ENCODE measurements around the gene GPR37L1. TPM values are rescaled to one million over a fixed set of nuclear protein-coding genes. Genes with fewer than 3 reads are reported as not detected.

Gene GPR37L1
- total RNA-seq, 2 donors from 2014 or later: 0.09 to 0.28 TPM

GRCh38 chr1:202160377-202160940, 37.7 kb downstream of the GPR37L1 start, which contains the start of gene PTPN7:
TSS of gene PTPN7 (minus strand) at chr1:202160602. CDS start at chr1:202159402, 1,200 bp downstream.
- intact Hi-C loops (cut with DNase I): no loop called here
- H3K9me3 ChIP-seq: no peaks in the 10 kb centered on the region
- DNase-seq (ENCODE audit: low spot score): no peak
- WGBS: 73% methylated on average over 17 of the region's 17 CpGs
- no peak within 1 kb of the TSS for H3K27ac ChIP-seq
- no peaks in the 10 kb centered on the region for H3K36me3 ChIP-seq
- H3K4me1 ChIP-seq (replicated peaks): no peaks in the 10 kb centered on the region
- TF ChIP-seq POLR2AphosphoS5 (IDR thresholded peaks at IDR 0.05): no peak
- TF ChIP-seq POLR2A (IDR thresholded peaks at IDR 0.05): no peak
- no peak for TF ChIP-seq CTCF (IDR thresholded peaks at IDR 0.05)
- H3K27me3 ChIP-seq (replicated peaks; ENCODE audit: insufficient read depth): no peaks in the 10 kb centered on the region
- no peak within 1 kb of the TSS for H3K4me3 ChIP-seq

- no peak for DNase-seq (ENCODE audit: low spot score)
- H3K27ac ChIP-seq: no peak overlapping the region
Measured at GRCh38 chr1:202161151-202162046, 38.7 kb downstream of the GPR37L1 start.

GRCh38 chr1:202162047-202162417, 39.3 kb downstream of the GPR37L1 start:
- DNase-seq (ENCODE audit: low spot score): no peak
- TF ChIP-seq POLR2A (IDR thresholded peaks at IDR 0.05): no peak
- no peak for TF ChIP-seq CTCF (IDR thresholded peaks at IDR 0.05)
- TF ChIP-seq POLR2AphosphoS5 (IDR thresholded peaks at IDR 0.05): no peak
- H3K4me3 ChIP-seq: no peak overlapping the region
- H3K4me1 ChIP-seq (replicated peaks): no peaks in the 10 kb centered on the region
- H3K9me3 ChIP-seq: no peaks in the 10 kb centered on the region
- H3K36me3 ChIP-seq: no peaks in the 10 kb centered on the region
- no peaks in the 10 kb centered on the region for H3K27me3 ChIP-seq (replicated peaks; ENCODE audit: insufficient read depth)
- H3K27ac ChIP-seq: no peak overlapping the region
- 66% methylated on average over 4 of the region's 4 CpGs for WGBS
- intact Hi-C loops (cut with DNase I): no loop called here

More at GRCh38 chr1:202161151-202162046, 38.7 kb downstream of the GPR37L1 start:
- Histone ChIP-seq H3K9me3 (no peaks in the 10 kb centered on the region), H3K4me3 (no peak overlapping the region), H3K36me3 (no peaks in the 10 kb centered on the region), H3K27me3 (replicated peaks; ENCODE audit: insufficient read depth) (no peaks in the 10 kb centered on the region), H3K4me1 (replicated peaks) (no peaks in the 10 kb centered on the region)
- WGBS: 74% methylated on average over 22 of the region's 22 CpGs
- TF ChIP-seq POLR2AphosphoS5 (IDR thresholded peaks at IDR 0.05): no peak
- no peak for TF ChIP-seq CTCF (IDR thresholded peaks at IDR 0.05)
- no peak for TF ChIP-seq POLR2A (IDR thresholded peaks at IDR 0.05)
- intact Hi-C loops (cut with DNase I): no loop called here

DNA sequence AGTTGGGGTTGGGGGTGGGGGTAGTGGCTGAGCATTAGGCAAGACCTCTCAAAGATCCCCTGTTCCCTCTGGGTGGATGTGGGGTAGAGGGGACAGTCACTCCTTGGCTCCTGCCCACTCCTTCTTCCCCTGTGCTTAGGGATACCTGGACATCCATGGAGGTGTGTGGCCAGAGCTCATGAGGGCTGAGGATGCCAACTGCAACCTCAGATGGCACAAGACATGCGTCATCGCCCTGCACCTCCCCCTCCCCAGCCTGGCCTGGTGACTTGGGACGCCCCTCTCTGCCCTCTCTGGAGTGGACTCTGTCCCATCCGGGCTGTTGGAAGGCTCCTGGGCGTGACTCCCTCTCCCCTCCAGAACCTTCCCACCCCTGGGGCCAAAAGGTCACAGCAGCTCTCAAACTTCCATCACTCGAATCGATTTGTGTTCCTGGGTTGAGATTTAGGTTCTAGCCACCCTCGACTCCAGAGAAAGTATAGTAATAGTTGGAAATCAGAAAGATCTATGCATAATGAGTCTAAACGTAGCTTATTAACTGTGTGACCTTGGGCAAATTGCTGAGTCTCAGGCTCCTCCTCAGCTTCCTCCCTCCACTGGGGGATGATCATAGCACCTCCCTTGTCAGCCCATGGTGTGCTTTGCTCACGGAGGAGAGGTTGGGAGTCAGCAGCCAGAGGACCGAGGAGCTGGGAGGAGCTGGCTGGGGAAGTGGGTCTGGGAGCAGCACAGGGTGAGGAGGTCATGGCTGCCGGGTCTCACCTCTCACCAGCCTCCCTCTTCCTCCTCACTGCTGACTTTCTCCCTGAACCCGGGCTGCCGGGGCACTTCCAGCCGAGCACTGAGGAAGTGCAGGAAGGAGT, 39.9 kb downstream of the GPR37L1 start:
- Histone ChIP-seq H3K36me3 (no peaks in the 10 kb centered on the region), H3K27ac (no peak overlapping the region), H3K27me3 (replicated peaks; ENCODE audit: insufficient read depth) (no peaks in the 10 kb centered on the region), H3K4me3 (no peak overlapping the region), H3K4me1 (replicated peaks) (no peaks in the 10 kb centered on the region), H3K9me3 (no peaks in the 10 kb centered on the region)
- TF ChIP-seq POLR2AphosphoS5 (IDR thresholded peaks at IDR 0.05) (no peak), POLR2A (IDR thresholded peaks at IDR 0.05) (no peak), CTCF (IDR thresholded peaks at IDR 0.05) (no peak)
- no peak for DNase-seq (ENCODE audit: low spot score)
- intact Hi-C loops (cut with DNase I): no loop called here
- 77% methylated on average over 15 of the region's 15 CpGs for WGBS
